Mesodermal cell (in vitro differentiated cells): ENCODE data around the gene NOS3.

ENCODE experiments used
- H3K27ac ChIP-seq: 2 replicates; pipeline ENCODE4 v1.7.0; 2013; ENCODE audit warnings: mild to moderate bottlenecking, low read depth, low read length, moderate library complexity; ENCODE audit not compliant: severe bottlenecking
- H3K36me3 ChIP-seq: 2 replicates; pipeline ENCODE4 v1.7.1; 2013; ENCODE audit warnings: mild to moderate bottlenecking, low read length, moderate library complexity; ENCODE audit not compliant: control insufficient read depth, insufficient read depth
- H3K4me1 ChIP-seq: one replicate; pipeline ENCODE4 v1.7.1; 2013; ENCODE audit warnings: mild to moderate bottlenecking, low read length; ENCODE audit not compliant: insufficient read depth, control insufficient read depth, poor library complexity, severe bottlenecking
- H3K4me3 ChIP-seq: 2 replicates; pipeline ENCODE4 v1.7.0; 2013; ENCODE audit warnings: low read length, control low read depth, mild to moderate bottlenecking; ENCODE audit not compliant: insufficient read depth, poor library complexity, severe bottlenecking; ENCODE audit errors: extremely low read depth
- H3K9me3 ChIP-seq: 2 replicates; pipeline ENCODE4 v1.7.1; 2013; ENCODE audit warnings: mild to moderate bottlenecking, low read length, moderate library complexity; ENCODE audit not compliant: control insufficient read depth
- WGBS, 2 experiments: methylation state at CpG; one replicate each; pipeline ENCODE4 v1.1.5; 2013; ENCODE audit warnings: missing lambda C conversion rate in 2 of 2; ENCODE audit not compliant: insufficient coverage in 2 of 2; 5-methylcytosine and 5-hydroxymethylcytosine counted together

Gene NOS3

GRCh38 chr7:151062399-151063211 lies 71.8 kb downstream of the NOS3 start:
- H3K27ac ChIP-seq = peak overlapping the region; percentile 80
- peaks cover 41% of the 10 kb centered on the region for H3K4me1 ChIP-seq
- H3K36me3 ChIP-seq = peaks cover 44% of the 10 kb centered on the region
- no peaks in the 10 kb centered on the region for H3K9me3 ChIP-seq
- 3 to 8% methylated on average over 9 to 20 of the region's 43 CpGs for WGBS, 2 experiments
- peak overlapping the region; percentile 30 for H3K4me3 ChIP-seq

GRCh38 chr7:151063212-151063561 lies 72.4 kb downstream of the NOS3 start:
- WGBS, 2 experiments = 21 to 24% methylated on average over 8 to 9 of the region's 11 CpGs
- H3K27ac ChIP-seq = no peak overlapping the region
- H3K4me3 ChIP-seq = no peak overlapping the region
- peaks cover 49% of the 10 kb centered on the region for H3K36me3 ChIP-seq
- H3K4me1 ChIP-seq = peaks cover 47% of the 10 kb centered on the region
- H3K9me3 ChIP-seq = no peaks in the 10 kb centered on the region
